Measurements from ENCODE around the gene YARS1.
"Not testable (repeated sequence)": the region's sequence is repeated elsewhere in the genome, so short reads cannot be mapped to it uniquely, and the experiment has no call there.

The YARS1 gene

GRCh38 chr1:32806910-32807523 is 10.1 kb downstream of the YARS1 start:
- DNase-seq: no peak
- TF ChIP-seq POLR2A (IDR thresholded peaks at IDR 0.05; ENCODE audit: low read length) (peak; percentile 22), GATA1 (IDR thresholded peaks at IDR 0.05; ENCODE audit: low read depth, low read length) (no peak)

- no peak for DNase-seq
- no peak for TF ChIP-seq POLR2A (IDR thresholded peaks at IDR 0.05; ENCODE audit: low read length)
- TF ChIP-seq GATA1 (IDR thresholded peaks at IDR 0.05; ENCODE audit: low read depth, low read length): no peak
These were observed 10.9 kb downstream of the YARS1 start for GRCh38 chr1:32806290-32806689.

- not testable (repeated sequence) for DNase-seq
These were observed 12.7 kb downstream of the YARS1 start for GRCh38 chr1:32804460-32804859.

GRCh38 chr1:32801096-32801715 is 16.0 kb downstream of the YARS1 start:
- no peak for TF ChIP-seq POLR2A (IDR thresholded peaks at IDR 0.05; ENCODE audit: low read length)
- TF ChIP-seq GATA1 (IDR thresholded peaks at IDR 0.05; ENCODE audit: low read depth, low read length): no peak
- no peak for DNase-seq

GRCh38 chr1:32798679-32799416 is 18.3 kb downstream of the YARS1 start:
- DNase-seq: no peak

GRCh38 chr1:32798191-32798590 is 19.0 kb downstream of the YARS1 start:
- no peak for DNase-seq
- no peak for TF ChIP-seq POLR2A (IDR thresholded peaks at IDR 0.05; ENCODE audit: low read length)
- TF ChIP-seq GATA1 (IDR thresholded peaks at IDR 0.05; ENCODE audit: low read depth, low read length): no peak

More at GRCh38 chr1:32798679-32799416, 18.3 kb downstream of the YARS1 start:
- TF ChIP-seq POLR2A (IDR thresholded peaks at IDR 0.05; ENCODE audit: low read length) (no peak), GATA1 (IDR thresholded peaks at IDR 0.05; ENCODE audit: low read depth, low read length) (no peak)

- DNase-seq: no peak
- TF ChIP-seq POLR2A (IDR thresholded peaks at IDR 0.05; ENCODE audit: low read length): no peak
- TF ChIP-seq GATA1 (IDR thresholded peaks at IDR 0.05; ENCODE audit: low read depth, low read length): no peak
These were observed 19.7 kb downstream of the YARS1 start for GRCh38 chr1:32797456-32797855.

- not testable (repeated sequence) for DNase-seq
These were observed 21.4 kb downstream of the YARS1 start for GRCh38 chr1:32795763-32796162.

GRCh38 chr1:32791881-32792280 is 25.3 kb downstream of the YARS1 start:
- TF ChIP-seq GATA1 (IDR thresholded peaks at IDR 0.05; ENCODE audit: low read depth, low read length) (no peak), POLR2A (IDR thresholded peaks at IDR 0.05; ENCODE audit: low read length) (no peak)
- no peak for DNase-seq

- peak in 1 of 2 experiments; percentile 40 for DNase-seq
These were observed 27.8 kb downstream of the YARS1 start for GRCh38 chr1:32789356-32789755.

- DNase-seq: peak in 1 of 2 experiments; percentile 16
- TF ChIP-seq GATA1 (IDR thresholded peaks at IDR 0.05; ENCODE audit: low read depth, low read length) (no peak), POLR2A (IDR thresholded peaks at IDR 0.05; ENCODE audit: low read length) (no peak)
These were observed 30.3 kb downstream of the YARS1 start for GRCh38 chr1:32786856-32787255.

GRCh38 chr1:32784817-32785216 is 32.3 kb downstream of the YARS1 start:
- DNase-seq: no peak
- TF ChIP-seq GATA1 (IDR thresholded peaks at IDR 0.05; ENCODE audit: low read depth, low read length) (no peak), POLR2A (IDR thresholded peaks at IDR 0.05; ENCODE audit: low read length) (no peak)

- TF ChIP-seq GATA1 (IDR thresholded peaks at IDR 0.05; ENCODE audit: low read depth, low read length) (no peak), POLR2A (IDR thresholded peaks at IDR 0.05; ENCODE audit: low read length) (no peak)
- no peak for DNase-seq
These were observed 33.3 kb downstream of the YARS1 start for GRCh38 chr1:32783851-32784250.

GRCh38 chr1:32782086-32782485 is 35.1 kb downstream of the YARS1 start:
- DNase-seq: no peak
- TF ChIP-seq GATA1 (IDR thresholded peaks at IDR 0.05; ENCODE audit: low read depth, low read length) (no peak), POLR2A (IDR thresholded peaks at IDR 0.05; ENCODE audit: low read length) (no peak)

- TF ChIP-seq POLR2A (IDR thresholded peaks at IDR 0.05; ENCODE audit: low read length) (no peak), GATA1 (IDR thresholded peaks at IDR 0.05; ENCODE audit: low read depth, low read length) (no peak)
- DNase-seq: no peak
These were observed 36.4 kb downstream of the YARS1 start for GRCh38 chr1:32780628-32781234.
